GM13976 (cell line): Measurements from ENCODE around the gene ZBP1.

Source experiments
- DNase-seq: peaks from one replicate; pipeline ENCODE4 v3.0.0; 2012; ENCODE audit warnings: low spot score
- in situ Hi-C: fragments of 300-500 bp; cut with MboI; formaldehyde crosslinking; loops from one replicate; pipeline ENCODE4 v1.12.0; 2022; ENCODE audit warnings: low sequenced_read_pairs, mixed read lengths, inconsistent platforms; ENCODE audit not compliant: unreplicated experiment
- TF ChIP-seq, protein P1 (sequence below): IDR thresholded peaks from 2 replicates; pipeline ENCODE4 v1.5.1; 2012; ENCODE audit warnings: borderline replicate concordance, mild to moderate bottlenecking; ENCODE audit not compliant: insufficient read depth; ENCODE audit errors: extremely low read depth, missing control alignments, control extremely low read depth

ZBP1 gene

DNA sequence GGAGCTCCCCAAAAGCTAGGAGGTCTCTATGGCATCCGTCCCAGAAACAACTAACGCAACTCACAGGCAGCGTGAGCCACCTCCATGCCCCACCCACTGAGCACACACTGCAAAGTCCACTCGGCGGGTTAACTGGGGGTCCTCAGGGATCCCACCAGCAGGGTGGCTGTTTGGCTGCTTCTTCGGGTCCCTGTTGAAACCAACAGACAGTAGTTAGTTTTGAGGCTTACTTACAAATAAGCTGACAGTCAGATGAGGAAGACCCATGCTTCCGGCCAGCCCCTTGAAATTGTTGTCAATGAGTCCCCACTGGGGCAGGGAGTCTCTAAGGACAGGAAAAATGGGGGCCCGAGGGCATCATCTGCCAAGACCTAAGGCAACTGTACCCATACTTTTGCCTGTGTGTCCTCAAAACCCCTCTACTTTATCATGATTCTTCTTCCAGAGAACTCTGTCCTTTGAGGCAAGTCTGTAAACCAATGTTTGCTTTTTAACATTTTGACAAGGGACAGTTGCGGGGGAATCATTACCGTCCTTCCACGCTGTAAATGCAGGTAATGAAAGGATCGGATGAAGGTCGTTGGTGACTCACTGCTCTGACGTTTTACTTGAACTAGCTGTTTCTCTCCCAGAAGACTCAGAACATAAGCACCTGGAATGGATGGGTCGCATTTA lies 61.5 kb downstream of the ZBP1 start:
- in situ Hi-C loops: no loop called here
- TF ChIP-seq, protein P1, sequence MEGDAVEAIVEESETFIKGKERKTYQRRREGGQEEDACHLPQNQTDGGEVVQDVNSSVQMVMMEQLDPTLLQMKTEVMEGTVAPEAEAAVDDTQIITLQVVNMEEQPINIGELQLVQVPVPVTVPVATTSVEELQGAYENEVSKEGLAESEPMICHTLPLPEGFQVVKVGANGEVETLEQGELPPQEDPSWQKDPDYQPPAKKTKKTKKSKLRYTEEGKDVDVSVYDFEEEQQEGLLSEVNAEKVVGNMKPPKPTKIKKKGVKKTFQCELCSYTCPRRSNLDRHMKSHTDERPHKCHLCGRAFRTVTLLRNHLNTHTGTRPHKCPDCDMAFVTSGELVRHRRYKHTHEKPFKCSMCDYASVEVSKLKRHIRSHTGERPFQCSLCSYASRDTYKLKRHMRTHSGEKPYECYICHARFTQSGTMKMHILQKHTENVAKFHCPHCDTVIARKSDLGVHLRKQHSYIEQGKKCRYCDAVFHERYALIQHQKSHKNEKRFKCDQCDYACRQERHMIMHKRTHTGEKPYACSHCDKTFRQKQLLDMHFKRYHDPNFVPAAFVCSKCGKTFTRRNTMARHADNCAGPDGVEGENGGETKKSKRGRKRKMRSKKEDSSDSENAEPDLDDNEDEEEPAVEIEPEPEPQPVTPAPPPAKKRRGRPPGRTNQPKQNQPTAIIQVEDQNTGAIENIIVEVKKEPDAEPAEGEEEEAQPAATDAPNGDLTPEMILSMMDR: no peak
- DNase-seq: no peak

DNA sequence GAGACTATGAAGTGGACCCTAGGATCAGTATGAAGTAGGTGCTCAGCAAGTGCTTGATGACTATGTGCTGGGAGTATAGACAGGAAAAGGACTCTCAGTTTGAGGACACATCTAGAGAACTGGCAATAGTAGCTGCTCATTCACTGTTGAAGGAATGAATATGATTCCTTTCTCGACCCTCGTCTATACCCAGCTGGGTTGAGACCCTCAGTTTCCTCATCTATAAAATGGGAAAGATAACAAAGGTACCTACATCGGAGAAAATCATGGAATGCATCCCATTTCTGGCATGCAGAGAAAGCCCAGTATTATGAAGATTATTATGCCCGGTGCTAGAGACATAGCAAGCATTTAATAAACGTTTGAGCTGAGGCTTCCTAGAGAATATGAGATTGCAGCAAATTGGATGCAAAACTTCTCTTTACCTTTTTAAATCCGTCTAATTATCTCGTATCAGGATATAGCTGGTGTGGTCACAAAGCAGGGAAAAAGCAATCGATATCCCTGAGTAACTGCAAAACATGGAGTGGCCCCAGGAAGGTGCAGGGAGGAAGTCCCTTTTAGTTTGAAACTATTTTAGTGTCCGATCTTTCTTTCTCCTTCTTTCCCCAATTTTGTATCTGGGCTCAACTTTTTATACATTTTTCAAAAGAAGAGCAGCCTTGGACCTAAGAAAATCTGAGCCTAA lies 62.2 kb downstream of the ZBP1 start:
- in situ Hi-C loops: no loop called here
- DNase-seq: no peak
- TF ChIP-seq, protein P1: no peak

DNA sequence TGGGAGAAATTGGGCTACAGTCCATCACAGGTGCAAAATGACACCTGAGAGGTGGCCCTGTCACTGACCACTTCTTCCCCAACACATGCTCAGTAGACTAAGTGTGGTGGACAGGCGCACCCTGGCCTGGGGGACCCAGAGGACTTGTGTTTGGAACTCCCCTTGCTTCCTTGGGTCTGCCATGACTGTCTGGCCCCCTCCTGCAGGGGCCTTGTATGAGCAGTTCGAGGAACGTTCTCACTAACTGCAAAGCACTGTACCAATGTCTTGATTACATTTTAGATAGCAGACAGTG lies 63.3 kb downstream of the ZBP1 start:
- TF ChIP-seq, protein P1: no peak
- in situ Hi-C loops: no loop called here
- DNase-seq: no peak

GRCh38 chr20:57555457-57556184 lies 64.6 kb downstream of the ZBP1 start:
- TF ChIP-seq, protein P1: no peak
- in situ Hi-C loops: no loop called here
- no peak for DNase-seq
